ENCODE data around the gene MED15. TPM values are rescaled to one million over a fixed set of nuclear protein-coding genes. Genes with fewer than 3 reads are reported as not detected.

Gene MED15
- total RNA-seq, 1 donor from 2014 or later, result 135 TPM

DNA sequence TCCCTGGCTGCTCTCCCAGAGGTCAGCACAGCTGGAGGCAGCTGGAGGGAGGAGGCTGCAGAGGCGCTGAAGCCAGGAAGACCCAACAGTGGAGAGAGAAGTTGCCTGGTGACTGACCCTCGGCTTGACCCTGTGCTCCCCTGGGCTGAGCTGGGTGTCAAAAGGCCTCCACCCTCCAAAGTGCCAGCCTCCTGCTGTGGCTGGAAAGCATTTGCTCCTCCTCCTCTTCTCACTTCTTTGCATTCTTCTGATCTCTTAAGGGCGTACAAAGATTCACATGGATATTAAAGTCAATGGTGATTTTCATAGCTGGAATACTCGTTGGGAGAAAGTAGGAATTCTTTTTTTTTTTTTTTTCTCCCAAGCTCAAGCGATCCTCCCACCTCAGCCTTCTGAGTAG is 91.7 kb downstream of the MED15 start:
- no peak overlapping the region for H3K27ac Mint-ChIP-seq

DNA sequence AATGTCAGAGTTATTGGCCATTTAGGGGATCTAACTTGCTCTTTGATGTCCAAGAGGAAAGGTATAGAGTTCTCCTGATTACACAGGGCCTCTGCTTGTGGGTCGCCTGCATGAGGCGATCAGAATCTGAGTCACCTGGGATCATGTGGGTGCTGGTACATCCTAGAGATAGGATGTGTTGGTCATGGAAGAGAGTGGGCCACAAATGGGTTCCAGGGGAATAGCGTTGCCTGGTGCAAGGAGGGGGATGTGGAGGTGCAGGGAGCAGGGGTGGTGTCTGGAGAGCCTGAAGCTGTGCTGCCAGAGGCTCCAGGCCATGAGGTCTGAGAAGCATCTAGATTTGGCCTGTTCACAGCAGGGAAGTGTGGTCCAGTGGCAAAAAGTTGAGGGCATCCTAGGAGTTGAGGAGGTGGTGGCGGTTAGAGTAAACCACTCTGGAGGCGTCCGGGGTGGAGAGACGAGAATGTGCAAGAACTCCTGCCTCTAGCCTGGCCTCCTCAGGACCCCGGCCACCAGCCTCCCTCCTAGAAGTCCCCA is 92.8 kb downstream of the MED15 start:
- no peak overlapping the region for H3K4me3 Mint-ChIP-seq
- no peaks in the 10 kb centered on the region for H3K36me3 Mint-ChIP-seq
- TF ChIP-seq, protein P1, sequence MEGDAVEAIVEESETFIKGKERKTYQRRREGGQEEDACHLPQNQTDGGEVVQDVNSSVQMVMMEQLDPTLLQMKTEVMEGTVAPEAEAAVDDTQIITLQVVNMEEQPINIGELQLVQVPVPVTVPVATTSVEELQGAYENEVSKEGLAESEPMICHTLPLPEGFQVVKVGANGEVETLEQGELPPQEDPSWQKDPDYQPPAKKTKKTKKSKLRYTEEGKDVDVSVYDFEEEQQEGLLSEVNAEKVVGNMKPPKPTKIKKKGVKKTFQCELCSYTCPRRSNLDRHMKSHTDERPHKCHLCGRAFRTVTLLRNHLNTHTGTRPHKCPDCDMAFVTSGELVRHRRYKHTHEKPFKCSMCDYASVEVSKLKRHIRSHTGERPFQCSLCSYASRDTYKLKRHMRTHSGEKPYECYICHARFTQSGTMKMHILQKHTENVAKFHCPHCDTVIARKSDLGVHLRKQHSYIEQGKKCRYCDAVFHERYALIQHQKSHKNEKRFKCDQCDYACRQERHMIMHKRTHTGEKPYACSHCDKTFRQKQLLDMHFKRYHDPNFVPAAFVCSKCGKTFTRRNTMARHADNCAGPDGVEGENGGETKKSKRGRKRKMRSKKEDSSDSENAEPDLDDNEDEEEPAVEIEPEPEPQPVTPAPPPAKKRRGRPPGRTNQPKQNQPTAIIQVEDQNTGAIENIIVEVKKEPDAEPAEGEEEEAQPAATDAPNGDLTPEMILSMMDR (IDR thresholded peaks at IDR 0.05; ENCODE audit: unreplicated experiment), result no peak
- H3K9me3 Mint-ChIP-seq, result no peaks in the 10 kb centered on the region
- H3K27ac Mint-ChIP-seq, result no peak overlapping the region
- no peak for DNase-seq (ENCODE audit: low spot score in 2 of 2, unreplicated experiment in 2 of 2)
- H3K4me1 Mint-ChIP-seq, result no peaks in the 10 kb centered on the region
- H3K27me3 Mint-ChIP-seq (ENCODE audit: low read depth), result no peaks in the 10 kb centered on the region

More for the DNA sequence above, 91.7 kb downstream of the MED15 start:
- Mint-ChIP-seq H3K27me3 (ENCODE audit: low read depth) (no peaks in the 10 kb centered on the region), H3K4me3 (no peak overlapping the region), H3K9me3 (no peaks in the 10 kb centered on the region), H3K36me3 (no peaks in the 10 kb centered on the region), H3K4me1 (no peaks in the 10 kb centered on the region)
- DNase-seq (ENCODE audit: low spot score in 2 of 2, unreplicated experiment in 2 of 2), result no peak
- TF ChIP-seq, protein P1 (IDR thresholded peaks at IDR 0.05; ENCODE audit: unreplicated experiment), result no peak

DNA sequence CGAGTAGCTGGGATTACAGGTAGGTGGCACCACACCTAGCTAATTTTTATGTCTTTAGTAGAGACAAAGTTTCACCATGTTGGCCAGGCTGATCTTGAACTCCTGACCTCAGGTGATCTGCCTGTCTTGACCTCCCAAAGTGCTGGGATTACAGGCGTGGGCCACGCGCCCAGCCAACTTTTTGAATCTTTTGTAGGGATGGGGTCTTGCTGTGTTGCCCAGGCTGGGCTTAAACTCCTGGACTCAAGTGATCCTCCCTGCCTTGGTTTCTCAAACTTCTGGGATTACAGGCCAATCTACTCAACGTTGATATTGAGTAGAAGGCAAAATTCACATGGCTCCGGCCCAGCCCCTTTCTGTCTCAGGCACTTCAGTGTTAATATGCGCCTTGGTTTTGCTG is 93.9 kb downstream of the MED15 start:
- DNase-seq (ENCODE audit: low spot score in 2 of 2, unreplicated experiment in 2 of 2), result no peak
- TF ChIP-seq, protein P1 (IDR thresholded peaks at IDR 0.05; ENCODE audit: unreplicated experiment), result no peak
- peaks cover 3% of the 10 kb centered on the region for H3K4me1 Mint-ChIP-seq
- H3K27me3 Mint-ChIP-seq (ENCODE audit: low read depth), result no peaks in the 10 kb centered on the region
- no peak overlapping the region for H3K4me3 Mint-ChIP-seq
- H3K36me3 Mint-ChIP-seq, result no peaks in the 10 kb centered on the region
- H3K9me3 Mint-ChIP-seq, result no peaks in the 10 kb centered on the region
- H3K27ac Mint-ChIP-seq, result no peak overlapping the region

DNA sequence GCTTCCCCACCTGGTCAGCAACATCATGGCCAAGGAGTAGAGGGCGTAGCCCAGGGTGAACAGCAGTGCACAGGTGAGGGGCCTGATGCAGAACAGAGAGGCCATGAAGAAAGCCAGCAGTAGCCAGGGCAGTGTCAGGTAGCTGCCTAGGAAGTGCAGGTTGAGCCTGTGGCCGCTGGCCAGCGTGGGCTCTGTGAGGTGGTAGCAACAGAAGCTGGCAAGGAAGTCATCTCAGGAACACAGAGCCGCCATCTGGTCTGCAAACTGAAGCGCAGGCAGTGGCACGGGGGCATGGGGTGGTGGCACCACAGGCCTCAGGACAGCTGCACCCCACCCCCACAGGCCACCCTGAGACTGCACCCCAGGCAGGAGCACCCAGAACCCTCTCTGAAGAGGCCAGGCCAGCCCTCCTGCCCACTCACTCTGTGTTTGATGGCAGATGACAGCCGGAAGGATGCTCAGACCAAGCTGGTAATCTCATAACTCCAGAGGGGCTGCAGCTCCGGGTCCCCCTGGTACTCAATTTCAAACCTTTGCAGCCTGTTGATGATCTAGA is 95.3 kb downstream of the MED15 start:
- peaks cover 8% of the 10 kb centered on the region for H3K4me1 Mint-ChIP-seq
- H3K9me3 Mint-ChIP-seq, result no peaks in the 10 kb centered on the region
- H3K27ac Mint-ChIP-seq, result no peak overlapping the region
- no peaks in the 10 kb centered on the region for H3K36me3 Mint-ChIP-seq
- H3K4me3 Mint-ChIP-seq, result no peak overlapping the region
- TF ChIP-seq, protein P1 (IDR thresholded peaks at IDR 0.05; ENCODE audit: unreplicated experiment), result no peak
- no peaks in the 10 kb centered on the region for H3K27me3 Mint-ChIP-seq (ENCODE audit: low read depth)
- DNase-seq (ENCODE audit: low spot score in 2 of 2, unreplicated experiment in 2 of 2), result no peak

DNA sequence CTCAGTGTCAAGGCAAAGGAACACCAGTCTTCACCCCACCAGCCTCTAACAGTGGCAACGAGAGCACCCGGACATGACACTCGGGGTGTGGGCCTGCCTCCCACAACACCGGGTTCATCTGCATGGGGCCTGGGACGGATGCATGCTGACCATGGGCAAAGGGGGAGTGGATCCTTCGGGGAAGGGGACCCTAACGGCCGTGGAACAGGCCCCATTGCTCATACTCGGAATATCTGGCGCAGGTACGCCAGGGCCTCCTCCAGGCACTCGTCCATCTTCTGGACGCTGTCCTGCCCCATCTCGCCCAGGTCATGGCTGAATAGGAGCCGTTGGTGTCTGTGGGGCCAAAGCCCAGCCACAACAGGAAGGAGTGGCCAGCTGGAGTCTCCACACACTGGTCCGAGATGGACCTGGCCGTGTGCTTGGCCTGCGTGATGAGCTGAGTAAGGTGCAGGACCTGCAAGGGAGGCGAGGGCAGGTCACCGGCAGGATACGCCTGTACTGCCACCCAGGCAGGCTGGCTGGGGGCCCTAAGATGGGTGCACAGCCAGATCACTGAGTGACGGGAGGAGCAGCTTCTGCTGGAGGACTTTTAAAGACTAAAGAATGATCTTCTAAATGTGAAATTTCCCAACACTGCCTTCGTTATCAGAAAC is 96.8 kb downstream of the MED15 start:
- no peak for DNase-seq (ENCODE audit: low spot score in 2 of 2, unreplicated experiment in 2 of 2)
- TF ChIP-seq, protein P1 (IDR thresholded peaks at IDR 0.05; ENCODE audit: unreplicated experiment), result no peak
- H3K9me3 Mint-ChIP-seq, result no peaks in the 10 kb centered on the region
- H3K4me3 Mint-ChIP-seq, result no peak overlapping the region
- peaks cover 8% of the 10 kb centered on the region for H3K4me1 Mint-ChIP-seq
- H3K27me3 Mint-ChIP-seq (ENCODE audit: low read depth), result no peaks in the 10 kb centered on the region
- no peak overlapping the region for H3K27ac Mint-ChIP-seq
- no peaks in the 10 kb centered on the region for H3K36me3 Mint-ChIP-seq
